GM06990 (cell line): Measurements from ENCODE around the gene TBC1D24.

Experiments used
- DNase-seq: peaks from one replicate; pipeline ENCODE4 v3.0.0-alpha.2; 2011; ENCODE audit not compliant: insufficient read length; ENCODE audit errors: extremely low read depth
- H3K27me3 ChIP-seq: replicated peaks from 2 replicates; pipeline ENCODE4 v1.6.0; 2011; ENCODE audit warnings: low read length; ENCODE audit not compliant: control insufficient read depth, insufficient read depth
- H3K36me3 ChIP-seq: 2 replicates; pipeline ENCODE4 v1.5.1; 2011; ENCODE audit warnings: low read length; ENCODE audit not compliant: control insufficient read depth, insufficient read depth
- H3K4me3 ChIP-seq: replicated peaks from 2 replicates; pipeline ENCODE4 v1.5.1; 2011; ENCODE audit warnings: low read depth, mild to moderate bottlenecking, control low read depth, low read length
- TF ChIP-seq, protein P1 (sequence below): IDR thresholded peaks from 2 replicates; pipeline ENCODE4 v1.5.1; 2011; ENCODE audit warnings: low read length, control low read depth, mild to moderate bottlenecking, inconsistent platforms; ENCODE audit not compliant: insufficient read depth, poor library complexity, severe bottlenecking

The TBC1D24 gene

GRCh38 chr16:2484898-2485508 is 10.1 kb downstream of the TBC1D24 start:
- Histone ChIP-seq H3K4me3 (no peak overlapping the region), H3K27me3 (no peaks in the 10 kb centered on the region), H3K36me3 (no peaks in the 10 kb centered on the region)
- TF ChIP-seq, protein P1, sequence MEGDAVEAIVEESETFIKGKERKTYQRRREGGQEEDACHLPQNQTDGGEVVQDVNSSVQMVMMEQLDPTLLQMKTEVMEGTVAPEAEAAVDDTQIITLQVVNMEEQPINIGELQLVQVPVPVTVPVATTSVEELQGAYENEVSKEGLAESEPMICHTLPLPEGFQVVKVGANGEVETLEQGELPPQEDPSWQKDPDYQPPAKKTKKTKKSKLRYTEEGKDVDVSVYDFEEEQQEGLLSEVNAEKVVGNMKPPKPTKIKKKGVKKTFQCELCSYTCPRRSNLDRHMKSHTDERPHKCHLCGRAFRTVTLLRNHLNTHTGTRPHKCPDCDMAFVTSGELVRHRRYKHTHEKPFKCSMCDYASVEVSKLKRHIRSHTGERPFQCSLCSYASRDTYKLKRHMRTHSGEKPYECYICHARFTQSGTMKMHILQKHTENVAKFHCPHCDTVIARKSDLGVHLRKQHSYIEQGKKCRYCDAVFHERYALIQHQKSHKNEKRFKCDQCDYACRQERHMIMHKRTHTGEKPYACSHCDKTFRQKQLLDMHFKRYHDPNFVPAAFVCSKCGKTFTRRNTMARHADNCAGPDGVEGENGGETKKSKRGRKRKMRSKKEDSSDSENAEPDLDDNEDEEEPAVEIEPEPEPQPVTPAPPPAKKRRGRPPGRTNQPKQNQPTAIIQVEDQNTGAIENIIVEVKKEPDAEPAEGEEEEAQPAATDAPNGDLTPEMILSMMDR: no peak
- DNase-seq: no peak

DNA sequence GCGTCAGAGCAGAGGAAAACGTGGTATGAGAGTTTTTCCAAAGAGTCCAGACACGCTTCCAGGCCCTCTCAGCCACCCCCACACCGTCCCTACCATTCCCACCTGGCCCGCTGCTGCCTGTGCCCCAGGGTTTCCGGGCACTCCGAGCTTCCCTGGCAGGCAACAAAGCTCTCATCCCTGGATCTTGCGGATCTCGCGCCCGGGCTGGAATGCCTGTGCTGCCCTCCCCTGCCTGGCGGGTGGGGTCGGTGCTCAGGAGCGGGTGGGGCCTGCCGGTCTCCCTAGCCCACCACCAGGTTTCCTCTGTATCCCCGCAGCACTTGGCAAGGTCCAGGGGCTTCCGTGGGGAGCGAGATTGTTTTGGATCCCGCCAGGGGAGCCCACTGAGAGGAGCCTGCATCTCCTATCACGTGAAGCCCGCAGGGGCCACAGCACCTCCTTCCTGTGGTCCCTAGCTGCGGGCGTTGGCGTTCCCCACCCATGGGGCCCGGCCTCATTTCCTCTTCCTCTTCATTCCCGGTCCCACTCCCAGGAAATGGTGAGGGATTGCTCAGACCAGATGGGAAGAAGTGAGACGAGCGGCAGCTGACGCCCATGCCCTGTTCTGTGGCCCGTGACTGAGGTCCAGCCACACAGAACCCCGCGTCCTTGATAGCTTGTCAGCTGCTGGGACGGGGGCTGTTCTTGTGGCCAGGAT is 11.0 kb downstream of the TBC1D24 start:
- DNase-seq: no peak
- Histone ChIP-seq H3K36me3 (no peaks in the 10 kb centered on the region; the same call in 1 of the 2 replicates), H3K27me3 (no peaks in the 10 kb centered on the region), H3K4me3 (no peak overlapping the region)
- TF ChIP-seq, protein P1: no peak

GRCh38 chr16:2486645-2487516 is 12.0 kb downstream of the TBC1D24 start:
- Histone ChIP-seq H3K4me3 (peak overlapping the region; percentile 31), H3K36me3 (no peaks in the 10 kb centered on the region; the same call in 1 of the 2 replicates), H3K27me3 (no peaks in the 10 kb centered on the region)
- DNase-seq: peak; percentile 53
- TF ChIP-seq, protein P1: peak; percentile 50

DNA sequence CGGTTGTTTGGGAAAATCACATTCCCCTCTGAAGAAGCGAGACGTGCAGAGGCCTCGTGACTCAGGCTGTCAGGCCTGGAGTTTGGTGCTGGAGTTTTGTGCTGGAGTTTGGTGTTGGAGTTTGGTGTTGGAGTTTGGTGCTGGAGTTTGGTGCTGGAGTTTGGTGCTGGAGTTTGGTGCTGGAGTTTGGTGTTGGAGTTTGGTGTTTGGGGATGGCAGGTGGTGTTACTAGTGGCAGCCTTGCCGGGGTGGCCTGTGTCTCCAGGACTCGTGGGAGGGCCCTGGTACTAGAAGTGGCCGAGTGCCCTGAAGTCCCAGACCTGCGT is 12.6 kb downstream of the TBC1D24 start:
- Histone ChIP-seq H3K36me3 (no peaks in the 10 kb centered on the region; the same call in 1 of the 2 replicates), H3K27me3 (no peaks in the 10 kb centered on the region), H3K4me3 (no peak overlapping the region)
- DNase-seq: no peak
- TF ChIP-seq, protein P1: no peak

DNA sequence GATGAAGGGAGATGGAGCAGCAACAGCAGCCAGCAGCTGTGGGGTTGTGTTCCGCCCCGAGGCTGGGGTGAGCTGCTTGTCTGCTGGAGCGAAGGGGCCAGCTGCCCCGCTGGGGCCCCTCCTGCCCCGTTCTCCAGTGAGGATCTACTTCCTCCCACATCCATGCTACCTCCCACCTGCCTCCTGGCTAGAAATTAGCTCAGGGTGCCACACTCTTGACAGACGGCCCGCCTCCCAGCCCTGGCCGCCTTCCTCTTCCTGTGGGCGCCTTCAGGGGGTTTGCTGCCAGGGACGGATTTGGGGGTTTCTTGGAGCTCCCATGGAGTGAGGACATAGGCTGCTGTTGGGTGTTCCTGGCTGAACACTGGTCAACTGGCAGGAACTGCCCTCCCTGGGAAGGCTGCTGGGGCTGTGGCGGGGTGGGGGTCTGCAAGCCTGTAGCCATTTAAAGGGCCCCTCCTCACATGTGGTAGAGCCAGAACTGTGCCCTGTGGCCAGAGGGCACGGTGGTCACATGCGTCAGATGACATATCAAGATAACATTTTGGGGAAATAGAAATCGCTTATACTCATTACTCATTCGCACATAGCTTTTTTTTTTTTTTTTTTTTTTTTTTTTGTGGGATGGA is 13.1 kb downstream of the TBC1D24 start:
- Histone ChIP-seq H3K4me3 (no peak overlapping the region), H3K27me3 (no peaks in the 10 kb centered on the region), H3K36me3 (no peaks in the 10 kb centered on the region; the same call in 1 of the 2 replicates)
- no peak for DNase-seq
- TF ChIP-seq, protein P1: no peak
